Activated naive CD4-positive, alpha-beta T cell treated with anti-CD3 and anti-CD28 coated beads, Interleukin-2, amount 50 U/mL, for 72 hours (primary cell): ENCODE data around the gene FAM89B. TPM values are rescaled to one million over a fixed set of nuclear protein-coding genes. Genes with fewer than 3 reads are reported as not detected.

Experiments used
- ATAC-seq, 2 donors: fragments of 150-1000 bp; cut with Tn5 transposase; 2 replicates each; pipeline ENCODE4 v1.10.0; 2021; ENCODE audit warnings: mild to moderate bottlenecking in 2 of 2, moderate library complexity in 2 of 2
- DNase-seq, 2 donors: peaks; one replicate each; pipeline ENCODE4 v3.0.0; 2021 to 2022; ENCODE audit warnings: low spot score in 2 of 2
- H3K27ac Mint-ChIP-seq, 2 donors: one replicate each; pipeline ENCODE4 v1.8.0; 2022; ENCODE audit warnings: mild to moderate bottlenecking in 2 of 2, mixed read lengths in 2 of 2
- H3K36me3 Mint-ChIP-seq, 2 donors: one replicate each; pipeline ENCODE4 v1.8.0; 2022; ENCODE audit warnings: mixed read lengths in 2 of 2
- H3K9me3 Mint-ChIP-seq, 2 donors: one replicate each; pipeline ENCODE4 v1.8.0; 2022; ENCODE audit warnings: mixed read lengths in 2 of 2
- total RNA-seq, 2 donors: library from RNA; stranded (reverse); gene quantifications; one replicate each; pipeline ENCODE4 v1.2.3, GENCODE V29; 2022

Gene FAM89B
- total RNA-seq, 2 donors from 2014 or later: 32.6 to 47.1 TPM

- ATAC-seq (no peak), DNase-seq (no peak)
- Mint-ChIP-seq H3K27ac (peak overlapping the region in 1 of 2 donors; percentile 89), H3K36me3 (peaks cover 17 to 23% of the 10 kb centered on the region in 2 donors), H3K9me3 (no peaks in the 10 kb centered on the region)
These were observed 45.8 kb downstream of the FAM89B start for GRCh38 chr11:65617990-65618751.

GRCh38 chr11:65618763-65619162 lies 46.4 kb downstream of the FAM89B start:
- ATAC-seq: no peak
- H3K36me3 Mint-ChIP-seq: peaks cover 17 to 19% of the 10 kb centered on the region in 2 donors
- H3K27ac Mint-ChIP-seq: peak overlapping the region in 1 of 2 donors; percentile 36
- no peak for DNase-seq
- no peaks in the 10 kb centered on the region for H3K9me3 Mint-ChIP-seq

- no peak for ATAC-seq
- Mint-ChIP-seq H3K9me3 (no peaks in the 10 kb centered on the region), H3K36me3 (peaks cover 10 to 14% of the 10 kb centered on the region in 2 donors), H3K27ac (no peak overlapping the region)
- DNase-seq: no peak
These were observed 47.1 kb downstream of the FAM89B start for GRCh38 chr11:65619281-65619928.

GRCh38 chr11:65620666-65621065 lies 48.3 kb downstream of the FAM89B start:
- ATAC-seq: no peak
- H3K36me3 Mint-ChIP-seq: peaks cover 8 to 9% of the 10 kb centered on the region in 2 donors

GRCh38 chr11:65621460-65621859 lies 49.1 kb downstream of the FAM89B start:
- Mint-ChIP-seq H3K36me3 (peaks cover 5 to 6% of the 10 kb centered on the region in 2 donors), H3K27ac (peak overlapping the region in 1 of 2 donors; percentile 22), H3K9me3 (no peaks in the 10 kb centered on the region)
- ATAC-seq: no peak
- no peak for DNase-seq

More at GRCh38 chr11:65620666-65621065, 48.3 kb downstream of the FAM89B start:
- Mint-ChIP-seq H3K9me3 (no peaks in the 10 kb centered on the region), H3K27ac (peak overlapping the region in 1 of 2 donors; percentile 22)
- no peak for DNase-seq

GRCh38 chr11:65622011-65622410 lies 49.7 kb downstream of the FAM89B start:
- H3K27ac Mint-ChIP-seq: no peak overlapping the region
- ATAC-seq (no peak), DNase-seq (no peak)
- H3K36me3 Mint-ChIP-seq: peaks cover 0 to under 1% of the 10 kb centered on the region in 2 donors
- H3K9me3 Mint-ChIP-seq: no peaks in the 10 kb centered on the region

GRCh38 chr11:65623177-65623576 lies 50.8 kb downstream of the FAM89B start:
- DNase-seq (no peak), ATAC-seq (no peak)
- no peaks in the 10 kb centered on the region for H3K9me3 Mint-ChIP-seq
- no peaks in the 10 kb centered on the region for H3K36me3 Mint-ChIP-seq
- no peak overlapping the region for H3K27ac Mint-ChIP-seq

Other genes with a start within 250 kb of the FAM89B start
- 10 to 100 TPM; 75.3 to 79.4 TPM for gene DPF2, start 238.7 kb upstream of the FAM89B start, total RNA-seq
- 1 to 10 TPM in 1 of 2 donors, under 1 TPM in 1; 0.76 to 4.0 TPM for gene TIGD3, start 217.8 kb upstream of the FAM89B start, total RNA-seq
- 10 to 100 TPM in 1 of 2 donors, 1 to 10 TPM in 1; 9.7 to 18.5 TPM for gene SLC25A45, start 189.9 kb upstream of the FAM89B start, total RNA-seq
- 10 to 100 TPM; 39.7 to 53.4 TPM for gene FRMD8, start 185.9 kb upstream of the FAM89B start, total RNA-seq
- 1,000 to 10,000 TPM in 1 of 2 donors, 100 to 1,000 TPM in 1; 836 to 2,329 TPM for gene NEAT1, start 149.7 kb upstream of the FAM89B start, total RNA-seq
- over 10,000 TPM in 1 of 2 donors, 1,000 to 10,000 TPM in 1; 7,127 to 16,609 TPM for gene MALAT1, start 73.5 kb upstream of the FAM89B start, total RNA-seq
- gene SCYL1, start 47.5 kb upstream of the FAM89B start, total RNA-seq: 10 to 100 TPM; 74.3 to 93.2 TPM
- gene LTBP3, start 14.2 kb upstream of the FAM89B start, total RNA-seq: 10 to 100 TPM; 66.6 to 90.4 TPM
- gene ZNRD2, start 2.1 kb upstream of the FAM89B start, total RNA-seq: 10 to 100 TPM; 35.9 to 44.3 TPM
- gene EHBP1L1, start 3.5 kb downstream of the FAM89B start, total RNA-seq: 100 to 1,000 TPM; 101 to 144 TPM
- under 1 TPM; 0.66 to 0.74 TPM for gene KCNK7, start 23.3 kb downstream of the FAM89B start, total RNA-seq
- 10 to 100 TPM; 73.6 to 76.5 TPM for gene MAP3K11, start 41.7 kb downstream of the FAM89B start, total RNA-seq
- 10 to 100 TPM; 34.8 to 48.1 TPM for gene PCNX3, start 43.2 kb downstream of the FAM89B start, total RNA-seq
- gene SIPA1, start 65.6 kb downstream of the FAM89B start, total RNA-seq: 100 to 1,000 TPM; 185 to 203 TPM
- gene RELA, start 90.4 kb downstream of the FAM89B start, total RNA-seq: 10 to 100 TPM; 81.7 to 97.8 TPM
- 100 to 1,000 TPM in 1 of 2 donors, 10 to 100 TPM in 1; 61.4 to 106 TPM for gene KAT5, start 139.7 kb downstream of the FAM89B start, total RNA-seq
- 10 to 100 TPM; 40.9 to 93.0 TPM for gene RNASEH2C, start 148.3 kb downstream of the FAM89B start, total RNA-seq
- 10 to 100 TPM; 10.6 to 25.9 TPM for gene AP5B1, start 208.4 kb downstream of the FAM89B start, total RNA-seq
- 1 to 10 TPM in 1 of 2 donors, not detected in 1; 1.6 TPM for gene OVOL1, start 214.5 kb downstream of the FAM89B start, total RNA-seq